Ovary (tissue), 9 donors: ENCODE data around the gene FGFR3. TPM values are rescaled to one million over a fixed set of nuclear protein-coding genes. Genes with fewer than 3 reads are reported as not detected.

Source experiments
- DNase-seq, 5 donors: peaks; one replicate each; pipeline ENCODE4 v3.0.0-alpha.2; 2019 to 2020
- H3K27ac ChIP-seq, 2 donors: fragments of 200-600 bp; one replicate each; pipeline versions ENCODE4 v1.5.1 to v1.8.0; 2019 to 2022
- H3K27me3 ChIP-seq: fragments of 200-600 bp; one replicate; pipeline ENCODE4 v1.8.0; 2022
- H3K36me3 ChIP-seq: fragments of 200-600 bp; sonication (generic); one replicate; pipeline ENCODE4 v1.5.1; 2019
- H3K4me1 ChIP-seq: one replicate; pipeline ENCODE4 v1.8.1; 2013; ENCODE audit warnings: mild to moderate bottlenecking, moderate library complexity; ENCODE audit not compliant: insufficient read depth
- H3K4me3 ChIP-seq: fragments of 200-600 bp; sonication (generic); one replicate; pipeline ENCODE4 v1.5.1; 2017
- H3K9me3 ChIP-seq, 2 donors: fragments of 200-600 bp in 1 of 2; sonication (generic) in 1 of 2; one replicate each; pipeline versions ENCODE4 v1.5.1 to v1.8.1; 2013 to 2019; ENCODE audit warnings: mild to moderate bottlenecking in 1 of 2, moderate library complexity in 1 of 2
- CTCF ChIP-seq, 3 donors: fragments of 450-650 bp in 2 of 3; fragments of 200-600 bp in 1 of 3; IDR thresholded peaks; one replicate each; pipeline versions ENCODE4 v1.5.1 to v1.8.0; 2016 to 2022; ENCODE audit warnings: antibody characterized with exemption in 3 of 3, mild to moderate bottlenecking in 1 of 3
- EP300 ChIP-seq: sonication (generic); formaldehyde crosslinking; IDR thresholded peaks from one replicate; pipeline ENCODE4 v1.6.1; 2017; ENCODE audit warnings: antibody characterized with exemption
- POLR2A ChIP-seq: fragments of 450-650 bp; IDR thresholded peaks from one replicate; pipeline ENCODE4 v1.6.1; 2017; ENCODE audit warnings: antibody characterized with exemption, mild to moderate bottlenecking, moderate library complexity
- WGBS, 3 donors: extraction: QIAGEN DNeasy Blood & Tissue Kit in 1 of 3; methylation state at CpG; one replicate each; pipeline versions ENCODE4 v1.1.5 to v1.1.7; 2013 to 2017; 5-methylcytosine and 5-hydroxymethylcytosine counted together
- intact Hi-C, 4 donors: fragments of 100-400 bp; cut with DNase I; formaldehyde crosslinking; loops; one replicate each; pipeline versions ENCODE4 v1.11.0 to v1.15.1; 2022 to 2023
- polyA plus RNA-seq, 2 donors: library from polyadenylated mRNA; stranded (reverse); fragments of 200-250 nt in 1 of 2; fragments of 350-450 nt in 1 of 2; fragmentation: Illumina TruSeq in 1 of 2; extraction: RNeasy Lipid Tissue Mini Kit (QIAGEN cat#74804) in 1 of 2; gene quantifications; one replicate each; pipeline ENCODE4 v1.2.3, GENCODE V29; 2013 to 2014
- total RNA-seq, 7 donors: library from RNA; depleted of rRNA in 2 of 7; stranded (reverse); fragments of >200 nt in 2 of 7; fragmentation: NEBNext Ultra II Directional in 3 of 7; extraction: Animal tissue kit (Norgen Biotek cat#: 25700) in 3 of 7; gene quantifications; one replicate each; pipeline versions ENCODE4 v1.1.0 to v1.2.4, GENCODE V29; 2016 to 2023
- donor health status: DM: no; HTN: no; CAD: no; lungs with moderate emphysema.
- donor health status: DM: no; HTN: no; CAD: no.
- donor health status: Bipolar disorder and iron deficiency.
- donor health status: DM: yes; HTN: yes; CAD: no.
- donor health status: DM: no; HTN: no; CAD: no.
- donor health status: DM: yes; HTN: yes; CAD: no.

Gene FGFR3
- total and polyA plus RNA-seq, 9 donors: 0.12 to 9.2 (median 0.57) TPM

DNA sequence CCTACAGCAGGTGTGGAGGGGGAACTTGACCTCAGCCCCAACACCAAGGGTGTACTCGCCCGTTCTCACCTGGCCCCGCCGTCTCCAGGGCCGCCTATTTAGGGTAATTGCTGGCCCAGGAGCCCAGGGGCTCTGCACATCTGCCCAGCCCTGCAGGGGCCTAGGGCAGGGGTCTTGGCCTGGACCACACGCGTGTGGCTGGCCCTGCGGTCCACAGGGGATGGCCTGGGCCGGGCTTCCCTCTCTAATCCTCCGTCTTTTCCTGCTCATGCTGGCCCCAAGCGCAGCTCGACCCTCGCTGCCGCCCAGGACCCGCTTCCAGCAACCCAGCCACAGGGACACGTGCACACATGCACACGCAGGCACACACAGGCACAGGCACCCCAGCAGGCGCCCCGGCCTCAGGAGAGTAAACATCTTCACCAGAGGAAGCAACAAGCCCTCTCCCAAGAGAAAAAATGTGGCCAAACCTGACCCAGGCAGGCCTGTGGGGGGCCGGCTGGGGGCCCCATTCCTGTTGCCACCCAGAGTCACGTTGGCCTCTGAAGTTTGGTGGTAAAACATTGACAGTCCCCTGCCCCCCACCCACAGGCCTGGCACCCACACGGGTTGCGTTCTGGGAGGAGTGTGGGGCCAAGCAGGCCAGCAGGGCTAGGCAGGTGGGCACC is 24.6 kb upstream of the FGFR3 start:
- 90 to 91% (median 90%) methylated on average over 21 to 23 of the region's 23 CpGs for WGBS, 3 donors
- H3K27me3 ChIP-seq: no peaks in the 10 kb centered on the region
- no peak overlapping the region for H3K27ac ChIP-seq
- DNase-seq: no peak
- TF ChIP-seq CTCF (IDR thresholded peaks at IDR 0.05) (no peak), EP300 (no peak), POLR2A (no peak)
- H3K9me3 ChIP-seq: no peaks in the 10 kb centered on the region
- no peak overlapping the region for H3K4me3 ChIP-seq
- no peaks in the 10 kb centered on the region for H3K36me3 ChIP-seq
- peaks cover 2% of the 10 kb centered on the region for H3K4me1 ChIP-seq
- intact Hi-C loops: no loop called here

DNA sequence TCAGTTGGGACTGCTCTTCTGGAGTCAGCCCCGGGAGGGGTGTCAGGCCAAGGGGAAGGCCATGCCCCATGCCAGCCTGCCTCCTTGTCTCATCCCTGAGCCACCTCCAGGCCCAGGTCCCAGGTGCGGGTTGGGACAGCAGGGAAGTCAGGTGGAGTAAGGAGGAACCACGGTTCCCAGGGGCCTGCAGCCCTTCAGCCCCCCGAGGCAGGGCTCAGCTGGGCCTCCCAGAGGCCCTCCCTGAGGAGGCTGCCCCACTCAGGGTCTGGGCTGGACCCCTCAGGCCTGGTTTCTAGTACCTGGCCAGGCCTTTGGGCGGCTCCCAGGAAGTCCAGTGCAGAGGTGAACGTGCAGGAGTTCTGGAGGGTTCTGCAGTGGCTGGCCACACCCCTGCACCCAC is 23.4 kb upstream of the FGFR3 start:
- no peak overlapping the region for H3K4me3 ChIP-seq
- H3K9me3 ChIP-seq: no peaks in the 10 kb centered on the region
- H3K27me3 ChIP-seq: no peaks in the 10 kb centered on the region
- H3K36me3 ChIP-seq: no peaks in the 10 kb centered on the region
- no peaks in the 10 kb centered on the region for H3K4me1 ChIP-seq
- intact Hi-C loops: no loop called here
- WGBS, 3 donors: 83 to 90% (median 86%) methylated on average over 6 of the region's 6 CpGs
- no peak for DNase-seq
- no peak for TF ChIP-seq EP300
- no peak for TF ChIP-seq CTCF (IDR thresholded peaks at IDR 0.05)
- no peak for TF ChIP-seq POLR2A
- H3K27ac ChIP-seq: no peak overlapping the region

- no peaks in the 10 kb centered on the region for H3K9me3 ChIP-seq
- H3K27ac ChIP-seq: no peak overlapping the region
- 55 to 66% (median 62%) methylated on average over 29 to 33 of the region's 33 CpGs for WGBS, 3 donors
- H3K4me3 ChIP-seq: no peak overlapping the region
- TF ChIP-seq CTCF (IDR thresholded peaks at IDR 0.05) (no peak), EP300 (no peak), POLR2A (no peak)
- no peaks in the 10 kb centered on the region for H3K36me3 ChIP-seq
- no peak for DNase-seq
- H3K4me1 ChIP-seq: no peaks in the 10 kb centered on the region
- no peaks in the 10 kb centered on the region for H3K27me3 ChIP-seq
- intact Hi-C loops: no loop called here
Observed at GRCh38 chr4:1770245-1770644, 22.8 kb upstream of the FGFR3 start.

DNA sequence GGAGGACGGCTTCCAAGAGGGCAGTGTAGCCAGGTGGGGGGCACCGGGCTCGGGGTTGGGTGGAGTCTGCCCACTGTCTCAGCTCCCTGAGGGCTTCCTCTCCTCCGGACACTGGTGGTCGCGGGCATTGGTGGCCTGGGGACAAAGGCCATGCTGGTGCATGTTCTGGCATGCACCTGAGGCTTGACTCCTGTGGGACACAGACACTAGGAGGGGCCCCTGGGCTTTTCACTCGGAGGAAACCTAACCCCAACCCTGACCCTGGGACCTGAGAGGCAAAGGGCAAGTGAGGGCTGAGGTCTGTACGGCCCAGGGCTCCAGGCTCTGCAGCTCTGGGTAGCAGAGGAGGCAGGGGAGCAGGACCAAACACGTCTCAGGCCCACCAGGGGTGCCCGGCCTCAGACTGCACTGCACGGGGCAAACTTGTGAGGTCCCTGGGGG is 22.3 kb upstream of the FGFR3 start:
- Histone ChIP-seq H3K36me3 (no peaks in the 10 kb centered on the region), H3K27ac (no peak overlapping the region), H3K4me1 (no peaks in the 10 kb centered on the region), H3K9me3 (no peaks in the 10 kb centered on the region), H3K4me3 (no peak overlapping the region), H3K27me3 (no peaks in the 10 kb centered on the region)
- intact Hi-C loops: no loop called here
- TF ChIP-seq CTCF (IDR thresholded peaks at IDR 0.05) (no peak), POLR2A (no peak), EP300 (no peak)
- no peak for DNase-seq
- 77 to 85% (median 81%) methylated on average over 10 to 11 of the region's 11 CpGs for WGBS, 3 donors
